Keratinocyte (primary cell): ENCODE measurements around the gene ZNF830. TPM values are rescaled to one million over a fixed set of nuclear protein-coding genes. Genes with fewer than 3 reads are reported as not detected.

Experiments used
- DNase-seq: peaks from one replicate; pipeline ENCODE4 v3.0.0-alpha.2; 2011; ENCODE audit warnings: low read depth, missing footprints, low spot score
- FAIRE-seq: peaks from 2 replicates; lab custom pipeline; 2011; peaks lifted over from hg19 to GRCh38; lab: Jason Lieb, UNC
- H2AFZ ChIP-seq: 2 replicates; pipeline ENCODE4 v1.6.0; 2012; ENCODE audit warnings: low read length, control low read depth, inconsistent platforms; ENCODE audit not compliant: control insufficient read depth
- H3K27ac ChIP-seq: 2 replicates; pipeline ENCODE4 v1.5.1; 2011; ENCODE audit warnings: low read length; ENCODE audit not compliant: control insufficient read depth, insufficient read depth
- H3K27me3 ChIP-seq: 3 replicates; pipeline ENCODE4 v1.6.0; 2011; ENCODE audit warnings: low read length; ENCODE audit not compliant: control insufficient read depth, insufficient read depth; ENCODE audit errors: extremely low read depth
- H3K36me3 ChIP-seq, 2 experiments: 2 replicates in 1 of 2; 3 replicates in 1 of 2; pipeline ENCODE4 v1.5.1; 2011; ENCODE audit warnings: low read length in 2 of 2, mild to moderate bottlenecking in 1 of 2; ENCODE audit not compliant: control insufficient read depth in 2 of 2, insufficient read depth in 2 of 2; ENCODE audit errors: extremely low read depth in 1 of 2
- H3K4me1 ChIP-seq: 3 replicates; pipeline ENCODE4 v1.5.1; 2011; ENCODE audit warnings: low read length; ENCODE audit not compliant: control insufficient read depth, insufficient read depth; ENCODE audit errors: extremely low read depth
- H3K4me2 ChIP-seq: 3 replicates; pipeline ENCODE4 v1.6.0; 2011; ENCODE audit warnings: low read depth, low read length; ENCODE audit not compliant: control insufficient read depth, insufficient read depth; ENCODE audit errors: extremely low read depth
- H3K4me3 ChIP-seq, 3 experiments: fragments of 200-600 bp in 1 of 3; sonication (generic) in 1 of 3; 2 replicates in 2 of 3; 3 replicates in 1 of 3; pipeline ENCODE4 v1.5.1; 2011 to 2016; ENCODE audit warnings: low read length in 3 of 3, mild to moderate bottlenecking in 3 of 3, control low read depth in 2 of 3, inconsistent platforms in 1 of 3, low read depth in 1 of 3, mixed read lengths in 1 of 3, mixed run types in 1 of 3, moderate library complexity in 1 of 3; ENCODE audit not compliant: control insufficient read depth in 2 of 3, insufficient read depth in 2 of 3; ENCODE audit errors: extremely low read depth in 1 of 3
- H3K79me2 ChIP-seq: 2 replicates; pipeline ENCODE4 v1.6.0; 2012; ENCODE audit warnings: low read length; ENCODE audit not compliant: control insufficient read depth, insufficient read depth
- H3K9ac ChIP-seq: 3 replicates; pipeline ENCODE4 v1.6.0; 2011; ENCODE audit warnings: low read length; ENCODE audit not compliant: control insufficient read depth, insufficient read depth; ENCODE audit errors: extremely low read depth
- H3K9me1 ChIP-seq: 3 replicates; pipeline ENCODE4 v1.6.0; 2011; ENCODE audit warnings: low read length; ENCODE audit not compliant: control insufficient read depth, insufficient read depth; ENCODE audit errors: extremely low read depth
- H3K9me3 ChIP-seq: 2 replicates; pipeline ENCODE4 v1.5.1; 2012; ENCODE audit warnings: low read depth, low read length; ENCODE audit not compliant: control insufficient read depth
- H4K20me1 ChIP-seq: 3 replicates; pipeline ENCODE4 v1.6.0; 2011; ENCODE audit warnings: low read length; ENCODE audit not compliant: control insufficient read depth, insufficient read depth; ENCODE audit errors: extremely low read depth
- CTCF ChIP-seq, 3 experiments: IDR thresholded peaks in 1 of 3; conservative IDR thresholded peaks in 1 of 3; optimal IDR thresholded peaks in 1 of 3; 2 replicates in 2 of 3; 3 replicates in 1 of 3; pipeline versions ENCODE3 to v1.5.1; 2011; ENCODE audit warnings: low read length in 3 of 3, mild to moderate bottlenecking in 3 of 3, moderate library complexity in 2 of 3, control low read depth in 1 of 3, inconsistent platforms in 1 of 3; ENCODE audit not compliant: insufficient read depth in 2 of 3; ENCODE audit errors: extremely low read depth in 1 of 3
- EZH2 ChIP-seq: IDR thresholded peaks from one replicate; pipeline ENCODE4 v1.6.1; 2012; ENCODE audit warnings: inconsistent platforms, mild to moderate bottlenecking, low read length, moderate library complexity
- dilution Hi-C: fragments of 300-500 bp; cut with MboI; formaldehyde crosslinking; loops from one replicate; pipeline ENCODE4 v1.7.0; 2020; ENCODE audit warnings: low sequenced_read_pairs; ENCODE audit not compliant: extremely low pct_ligation_motif_present
- polyA plus RNA-seq, 5 experiments: library from polyadenylated mRNA; depleted of rRNA in 3 of 5; stranded (reverse) in 3 of 5; stranded (forward) in 1 of 5; unstranded in 1 of 5; fragments of >200 nt; gene quantifications; 1 replicate in 1 of 5; 2 replicates in 3 of 5; 3 replicates in 1 of 5; pipeline versions ENCODE4 v1.2.1 to v1.2.3, GENCODE V29; 2011 to 2012; ENCODE audit warnings: missing spikeins in 2 of 5, low read depth in 1 of 5, low replicate concordance in 1 of 5

Gene ZNF830
- polyA plus RNA-seq, 1 donor (not counting 4 experiments of a cell fraction or from before 2014, with no cell fraction given) = 10.3 TPM

- H3K4me3 ChIP-seq = peak overlapping the region; percentile 82 to 92 (median 86)
- DNase-seq = peak; percentile 40
- peak overlapping the region; percentile 93 for H3K27ac ChIP-seq
- no peaks in the 10 kb centered on the region for H3K9me1 ChIP-seq
- dilution Hi-C loops = no loop called here
- peaks cover 2 to 3% of the 10 kb centered on the region in 2 experiments for H3K36me3 ChIP-seq
- no peaks in the 10 kb centered on the region for H4K20me1 ChIP-seq
- H3K4me2 ChIP-seq = peak overlapping the region; percentile 100
- H2AFZ ChIP-seq = peak overlapping the region; percentile 71
- H3K9me3 ChIP-seq = no peaks in the 10 kb centered on the region
- H3K27me3 ChIP-seq = no peaks in the 10 kb centered on the region
- H3K4me1 ChIP-seq = peaks cover 18% of the 10 kb centered on the region
- H3K9ac ChIP-seq = peak overlapping the region; percentile 98
- no peak for FAIRE-seq
- TF ChIP-seq EZH2 = no peak
- peak; percentile 41 to 61 (median 49) for TF ChIP-seq CTCF (optimal IDR thresholded peaks at IDR 0.05 in 1 of 3, IDR thresholded peaks at IDR 0.05 in 1 of 3, conservative IDR thresholded peaks at IDR 0.05 in 1 of 3; ENCODE audit: extremely low read depth in 1 of 3, insufficient read depth in 2 of 3, low read length in 3 of 3)
- peaks cover 12% of the 10 kb centered on the region for H3K79me2 ChIP-seq
These were observed 19.6 kb downstream of the ZNF830 start for GRCh38 chr17:34980681-34981537.

GRCh38 chr17:34981538-34982241, 20.4 kb downstream of the ZNF830 start:
- Histone ChIP-seq H4K20me1 (no peaks in the 10 kb centered on the region), H3K9ac (peak overlapping the region; percentile 98), H3K9me1 (no peaks in the 10 kb centered on the region), H3K4me2 (peak overlapping the region; percentile 100), H3K27me3 (no peaks in the 10 kb centered on the region), H3K4me3 (peak overlapping the region; percentile 82 to 92 (median 86)), H3K79me2 (peaks cover 12% of the 10 kb centered on the region), H3K4me1 (peaks cover 18% of the 10 kb centered on the region), H3K27ac (peak overlapping the region; percentile 93), H2AFZ (peak overlapping the region; percentile 71), H3K36me3 (peaks cover 2 to 3% of the 10 kb centered on the region in 2 experiments), H3K9me3 (no peaks in the 10 kb centered on the region)
- TF ChIP-seq EZH2 (no peak), CTCF (optimal IDR thresholded peaks at IDR 0.05 in 1 of 3, IDR thresholded peaks at IDR 0.05 in 1 of 3, conservative IDR thresholded peaks at IDR 0.05 in 1 of 3; ENCODE audit: extremely low read depth in 1 of 3, insufficient read depth in 2 of 3, low read length in 3 of 3) (no peak)
- DNase-seq = no peak
- dilution Hi-C loops = no loop called here
- FAIRE-seq = peak; percentile 13
